Stimulated activated effector memory CD8-positive, alpha-beta T cell treated with anti-CD3 and anti-CD28 coated beads, Interleukin-12 subunit alpha, Interleukin-12 subunit beta, amount 100 ng/mL, for 72 hours (primary cell): ENCODE measurements around the gene DRGX.

Experiments
- ATAC-seq: fragments of 150-1000 bp; cut with Tn5 transposase; 2 replicates; pipeline ENCODE4 v1.10.0; 2021
- DNase-seq, 2 donors: peaks; one replicate each; pipeline ENCODE4 v3.0.0; 2021 to 2022; ENCODE audit warnings: low spot score in 2 of 2
- H3K27ac Mint-ChIP-seq: one replicate; pipeline ENCODE4 v1.8.0; 2022; ENCODE audit warnings: mild to moderate bottlenecking, mixed read lengths
- H3K36me3 Mint-ChIP-seq: one replicate; pipeline ENCODE4 v1.8.0; 2022; ENCODE audit warnings: mild to moderate bottlenecking, mixed read lengths
- H3K4me1 Mint-ChIP-seq: one replicate; pipeline ENCODE4 v1.8.0; 2022; ENCODE audit warnings: mixed read lengths
- H3K4me3 Mint-ChIP-seq: one replicate; pipeline ENCODE4 v1.8.0; 2022; ENCODE audit warnings: mild to moderate bottlenecking, mixed read lengths
- H3K9me3 Mint-ChIP-seq: one replicate; pipeline ENCODE4 v1.8.0; 2022; ENCODE audit warnings: mixed read lengths

Gene DRGX

DNA sequence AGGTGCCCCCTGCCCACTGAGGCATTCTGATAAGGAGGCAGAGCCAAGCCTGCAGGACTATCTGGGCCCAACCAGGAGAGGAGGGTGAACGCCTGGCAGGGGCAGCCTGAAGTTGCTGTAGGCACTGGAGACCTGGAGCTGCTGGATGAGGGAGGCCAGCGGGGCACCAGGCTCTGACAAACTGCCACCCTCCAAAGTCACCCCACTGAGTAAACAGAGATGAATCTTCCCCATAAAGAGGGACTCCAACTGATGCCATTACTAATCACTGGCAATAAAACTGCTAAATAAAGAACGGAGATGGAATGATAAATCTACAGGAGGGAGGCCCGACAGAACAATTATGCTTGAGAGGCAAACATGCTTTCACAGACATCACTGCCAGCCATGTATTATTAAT, 44.2 kb downstream of the DRGX start:
- H3K9me3 Mint-ChIP-seq = peaks cover 9% of the 10 kb centered on the region
- H3K36me3 Mint-ChIP-seq = no peaks in the 10 kb centered on the region
- no peak overlapping the region for H3K27ac Mint-ChIP-seq
- ATAC-seq = no peak
- no peak for DNase-seq
- H3K4me1 Mint-ChIP-seq = peaks cover 1% of the 10 kb centered on the region
- no peak overlapping the region for H3K4me3 Mint-ChIP-seq

- H3K4me3 Mint-ChIP-seq = no peak overlapping the region
- DNase-seq (no peak), ATAC-seq (no peak)
- H3K4me1 Mint-ChIP-seq = no peaks in the 10 kb centered on the region
- no peak overlapping the region for H3K27ac Mint-ChIP-seq
- peaks cover 9% of the 10 kb centered on the region for H3K9me3 Mint-ChIP-seq
- no peaks in the 10 kb centered on the region for H3K36me3 Mint-ChIP-seq
Measured at GRCh38 chr10:49350846-49351532, 44.9 kb downstream of the DRGX start.

DNA sequence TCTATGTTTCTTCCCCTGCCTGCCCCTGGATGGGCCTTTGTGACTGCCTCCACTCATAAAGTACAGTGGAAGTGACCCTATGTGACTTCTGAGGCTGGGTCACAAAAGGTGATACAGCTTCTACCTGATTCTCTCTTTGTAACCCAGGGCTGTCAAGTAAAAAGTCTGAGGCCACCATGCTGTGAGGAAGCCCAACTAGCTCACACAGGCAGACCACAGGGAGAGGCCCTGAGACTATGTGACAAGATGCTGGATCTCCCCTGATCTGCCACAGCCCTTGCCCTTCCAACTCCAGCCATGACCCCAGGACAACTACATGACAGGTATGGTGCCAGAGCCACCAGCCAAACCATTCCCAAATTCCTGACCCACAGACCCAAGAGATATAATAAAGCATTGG, 45.8 kb downstream of the DRGX start:
- no peak for DNase-seq
- no peaks in the 10 kb centered on the region for H3K36me3 Mint-ChIP-seq
- ATAC-seq = no peak
- H3K4me3 Mint-ChIP-seq = no peak overlapping the region
- no peaks in the 10 kb centered on the region for H3K4me1 Mint-ChIP-seq
- no peak overlapping the region for H3K27ac Mint-ChIP-seq
- H3K9me3 Mint-ChIP-seq = peaks cover 9% of the 10 kb centered on the region

- peaks cover 9% of the 10 kb centered on the region for H3K9me3 Mint-ChIP-seq
- no peak for DNase-seq
Measured at GRCh38 chr10:49349390-49349789, 46.5 kb downstream of the DRGX start.

DNA sequence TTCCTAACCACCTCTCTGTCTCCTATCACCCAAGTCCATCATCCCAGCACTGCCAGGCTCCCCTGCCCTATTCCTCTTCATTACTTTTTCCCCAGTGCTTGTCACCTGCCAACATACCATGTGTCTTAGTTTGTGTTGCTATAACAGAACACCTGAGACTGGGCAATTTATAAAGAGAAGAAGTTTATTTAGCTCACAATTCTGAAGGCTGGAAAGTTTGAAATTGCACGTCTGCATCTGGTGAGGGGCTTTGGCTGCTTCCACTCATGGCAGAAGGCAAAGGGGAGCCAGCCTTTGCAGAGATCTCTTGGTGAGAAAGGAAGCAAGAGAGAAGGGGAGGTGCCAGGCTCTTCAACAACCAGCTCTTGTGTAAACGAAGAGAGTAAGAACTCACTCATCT, 47.3 kb downstream of the DRGX start:
- H3K4me1 Mint-ChIP-seq = no peaks in the 10 kb centered on the region
- DNase-seq (no peak), ATAC-seq (no peak)
- H3K4me3 Mint-ChIP-seq = no peak overlapping the region
- H3K36me3 Mint-ChIP-seq = no peaks in the 10 kb centered on the region
- no peak overlapping the region for H3K27ac Mint-ChIP-seq
- peaks cover 9% of the 10 kb centered on the region for H3K9me3 Mint-ChIP-seq

More at GRCh38 chr10:49349390-49349789, 46.5 kb downstream of the DRGX start:
- Mint-ChIP-seq H3K36me3 (no peaks in the 10 kb centered on the region), H3K27ac (no peak overlapping the region), H3K4me3 (no peak overlapping the region), H3K4me1 (no peaks in the 10 kb centered on the region)
- no peak for ATAC-seq

DNA sequence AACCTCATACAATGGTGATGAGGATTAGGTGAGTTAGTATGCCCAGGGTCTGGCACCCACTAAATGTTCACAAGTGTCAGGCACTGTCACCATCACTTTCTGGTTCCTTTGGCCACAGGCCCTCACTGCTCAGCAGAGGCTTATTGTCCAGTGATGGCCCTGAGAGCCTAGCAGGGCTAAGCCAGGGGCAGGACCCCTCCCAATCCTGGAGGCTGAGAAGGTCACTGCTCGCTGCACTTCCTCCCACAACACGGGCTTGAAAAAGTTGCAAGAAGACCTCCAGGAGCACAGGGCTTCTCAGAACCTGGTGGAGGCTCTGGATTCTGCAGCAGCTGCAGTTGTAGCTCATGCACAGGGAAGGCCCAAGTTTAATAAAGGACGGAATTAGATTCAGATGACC, 48.1 kb downstream of the DRGX start:
- H3K36me3 Mint-ChIP-seq = no peaks in the 10 kb centered on the region
- DNase-seq (no peak), ATAC-seq (no peak)
- no peaks in the 10 kb centered on the region for H3K4me1 Mint-ChIP-seq
- H3K27ac Mint-ChIP-seq = no peak overlapping the region
- no peak overlapping the region for H3K4me3 Mint-ChIP-seq
- H3K9me3 Mint-ChIP-seq = peaks cover 9% of the 10 kb centered on the region

- ATAC-seq (no peak), DNase-seq (no peak)
- Mint-ChIP-seq H3K9me3 (peaks cover 9% of the 10 kb centered on the region), H3K27ac (no peak overlapping the region), H3K4me3 (no peak overlapping the region), H3K4me1 (no peaks in the 10 kb centered on the region), H3K36me3 (no peaks in the 10 kb centered on the region)
Measured at GRCh38 chr10:49347342-49347741, 48.5 kb downstream of the DRGX start.

GRCh38 chr10:49344840-49345239, 51.0 kb downstream of the DRGX start:
- no peak for ATAC-seq
- Mint-ChIP-seq H3K4me1 (no peaks in the 10 kb centered on the region), H3K9me3 (peaks cover 4% of the 10 kb centered on the region), H3K36me3 (no peaks in the 10 kb centered on the region), H3K4me3 (no peak overlapping the region), H3K27ac (no peak overlapping the region)
- DNase-seq = no peak

DNA sequence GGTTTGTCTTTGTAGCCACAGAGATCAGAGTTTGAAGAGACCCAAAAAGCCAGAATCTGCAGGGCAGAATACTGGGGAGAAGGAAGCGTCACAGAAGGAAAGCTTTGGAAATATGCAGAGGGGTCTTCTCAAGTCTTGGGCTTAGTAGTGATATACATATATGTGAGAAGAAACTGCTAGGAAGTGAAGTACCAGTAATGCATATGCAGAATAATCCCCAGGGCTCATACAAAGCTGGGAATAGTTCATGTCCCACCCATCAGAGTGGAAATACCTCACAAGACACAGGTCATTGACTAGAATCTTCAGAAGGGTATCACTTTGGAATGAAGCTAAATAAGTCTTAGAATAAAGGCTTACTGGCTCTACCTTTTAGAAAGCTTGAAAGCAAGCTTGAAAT, 57.3 kb downstream of the DRGX start:
- H3K4me1 Mint-ChIP-seq = peaks cover 15% of the 10 kb centered on the region
- peaks cover 11% of the 10 kb centered on the region for H3K9me3 Mint-ChIP-seq
- no peak overlapping the region for H3K4me3 Mint-ChIP-seq
- DNase-seq (no peak), ATAC-seq (no peak)
- H3K27ac Mint-ChIP-seq = no peak overlapping the region
- H3K36me3 Mint-ChIP-seq = no peaks in the 10 kb centered on the region

DNA sequence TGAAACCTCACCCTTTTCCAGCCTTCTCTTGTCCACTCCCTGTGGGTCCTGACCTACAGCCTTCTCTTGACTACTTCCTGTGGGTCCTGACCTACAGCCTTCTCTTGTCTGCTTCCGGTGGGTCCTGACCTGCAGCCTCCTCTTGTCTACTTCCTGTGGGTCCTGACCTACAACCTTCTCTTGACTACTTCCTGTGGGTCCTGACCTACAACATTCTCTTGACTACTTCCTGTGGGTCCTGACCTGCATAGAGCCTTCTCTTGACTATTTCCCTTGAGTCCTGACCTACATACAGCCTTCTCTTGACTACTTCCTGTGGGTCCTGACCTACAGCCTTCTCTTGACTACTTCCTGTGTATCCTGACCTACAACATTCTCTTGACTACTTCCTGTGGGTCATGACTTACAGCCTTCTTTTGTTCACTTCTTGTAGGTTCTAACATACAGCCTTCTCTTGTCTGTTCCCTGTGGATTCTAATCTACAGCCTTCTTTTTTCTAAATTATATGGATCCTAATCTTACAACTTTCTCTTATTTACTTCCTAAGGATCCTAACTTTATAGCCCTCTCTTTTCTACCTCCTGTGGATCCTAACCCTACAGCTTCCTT, 60.4 kb downstream of the DRGX start:
- no peaks in the 10 kb centered on the region for H3K36me3 Mint-ChIP-seq
- peaks cover 15% of the 10 kb centered on the region for H3K4me1 Mint-ChIP-seq
- H3K9me3 Mint-ChIP-seq = peaks cover 11% of the 10 kb centered on the region
- ATAC-seq (peak; percentile 67), DNase-seq (no peak)
- H3K27ac Mint-ChIP-seq = peak overlapping the region; percentile 91
- no peak overlapping the region for H3K4me3 Mint-ChIP-seq

DNA sequence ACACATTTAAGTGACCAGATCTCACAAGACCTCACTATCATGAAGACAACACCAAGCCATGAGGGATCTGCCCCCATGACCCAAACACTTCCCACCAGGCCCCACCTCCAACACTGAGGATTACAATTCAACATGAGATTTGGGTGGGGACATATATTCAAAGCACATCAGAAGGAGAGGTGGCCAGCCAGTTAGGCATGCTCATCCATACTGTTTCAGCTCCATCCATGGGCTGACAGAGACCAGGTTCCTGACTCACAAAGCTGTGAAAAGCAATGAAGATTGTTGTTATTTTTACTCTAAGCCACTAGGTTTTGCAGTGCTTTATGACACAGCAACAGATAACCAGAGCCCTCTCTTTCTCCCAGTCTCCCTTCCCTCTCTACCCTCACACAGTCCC, 60.9 kb downstream of the DRGX start:
- Mint-ChIP-seq H3K27ac (peak overlapping the region; percentile 91), H3K4me1 (peaks cover 15% of the 10 kb centered on the region), H3K36me3 (no peaks in the 10 kb centered on the region), H3K4me3 (no peak overlapping the region), H3K9me3 (peaks cover 11% of the 10 kb centered on the region)
- DNase-seq (no peak), ATAC-seq (no peak)

DNA sequence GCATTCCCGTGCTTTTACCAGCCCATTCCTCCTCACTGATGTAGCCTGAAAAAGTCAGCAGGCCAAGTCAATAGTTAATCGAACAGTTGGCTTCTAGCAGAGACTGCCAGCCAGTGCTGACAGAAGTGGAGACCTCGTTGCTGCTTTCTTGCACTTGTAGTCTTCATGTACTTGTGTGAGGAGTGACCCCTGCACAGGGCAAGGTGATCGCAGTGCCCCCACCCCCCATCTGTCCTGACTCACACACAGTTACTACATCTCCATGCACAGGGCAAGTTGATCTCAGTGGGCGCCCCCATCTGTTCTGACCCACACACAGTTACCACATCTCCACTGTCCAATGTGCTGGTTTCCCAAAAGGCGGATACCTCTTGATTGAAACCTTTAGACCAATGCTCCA, 62.7 kb downstream of the DRGX start:
- no peaks in the 10 kb centered on the region for H3K36me3 Mint-ChIP-seq
- ATAC-seq (no peak), DNase-seq (no peak)
- peaks cover 15% of the 10 kb centered on the region for H3K4me1 Mint-ChIP-seq
- no peak overlapping the region for H3K4me3 Mint-ChIP-seq
- peaks cover 11% of the 10 kb centered on the region for H3K9me3 Mint-ChIP-seq
- H3K27ac Mint-ChIP-seq = no peak overlapping the region

GRCh38 chr10:49332768-49333167, 63.1 kb downstream of the DRGX start:
- Mint-ChIP-seq H3K36me3 (no peaks in the 10 kb centered on the region), H3K9me3 (peaks cover 11% of the 10 kb centered on the region), H3K4me3 (no peak overlapping the region), H3K27ac (no peak overlapping the region), H3K4me1 (peaks cover 15% of the 10 kb centered on the region)
- no peak for DNase-seq
- no peak for ATAC-seq

- DNase-seq (no peak), ATAC-seq (no peak)
- Mint-ChIP-seq H3K4me3 (no peak overlapping the region), H3K27ac (no peak overlapping the region), H3K4me1 (peaks cover 15% of the 10 kb centered on the region), H3K36me3 (no peaks in the 10 kb centered on the region), H3K9me3 (peaks cover 11% of the 10 kb centered on the region)
Measured at GRCh38 chr10:49332333-49332732, 63.6 kb downstream of the DRGX start.

DNA sequence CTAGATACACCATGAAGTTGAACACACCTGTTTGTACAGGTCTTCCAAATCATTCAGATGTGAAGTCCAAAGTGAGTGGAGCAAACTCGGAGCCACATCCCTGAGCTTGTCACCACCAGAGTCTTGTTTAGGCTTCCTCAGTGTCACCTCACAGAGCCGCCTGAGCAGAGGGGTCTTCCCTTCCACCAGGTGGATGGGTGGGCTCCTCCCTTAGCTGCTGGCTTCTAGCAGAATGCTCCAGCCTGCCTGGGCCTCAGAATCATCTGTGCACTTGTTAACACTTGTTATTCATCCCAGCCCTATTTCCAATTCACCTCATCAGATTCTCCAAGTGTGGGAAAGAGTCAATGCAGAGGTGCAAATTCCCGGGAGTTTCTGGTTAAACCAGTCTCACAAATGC, 64.5 kb downstream of the DRGX start:
- H3K36me3 Mint-ChIP-seq = no peaks in the 10 kb centered on the region
- H3K27ac Mint-ChIP-seq = no peak overlapping the region

GRCh38 chr10:49330127-49330665, 65.7 kb downstream of the DRGX start:
- Mint-ChIP-seq H3K27ac (no peak overlapping the region), H3K36me3 (no peaks in the 10 kb centered on the region), H3K4me3 (no peak overlapping the region), H3K4me1 (peaks cover 6% of the 10 kb centered on the region), H3K9me3 (peaks cover under 1% of the 10 kb centered on the region)
- DNase-seq (no peak), ATAC-seq (no peak)

More for the DNA sequence above, 64.5 kb downstream of the DRGX start:
- ATAC-seq = no peak
- Mint-ChIP-seq H3K9me3 (peaks cover 11% of the 10 kb centered on the region), H3K4me3 (no peak overlapping the region), H3K4me1 (peaks cover 15% of the 10 kb centered on the region)
- DNase-seq = no peak
